Lung (tissue), 12 donors: ENCODE results near the gene CEBPB. TPM values are rescaled to one million over a fixed set of nuclear protein-coding genes. Genes with fewer than 3 reads are reported as not detected.
A peak's percentile ranks its signal among the peaks of the same experiment; 100 is the strongest.

Source experiments
- ATAC-seq: fragments of 200-7000 bp; cut with Tn5 transposase; one replicate; pipeline ENCODE4 v1.9.1; 2020; ENCODE audit warnings: moderate number of reproducible peaks; ENCODE audit not compliant: insufficient read depth, low FRiP score
- DNase-seq, 3 donors: peaks; one replicate each; pipeline ENCODE4 v3.0.0-alpha.2; 2013 to 2017
- H3K27ac ChIP-seq, 2 donors: one replicate each; pipeline ENCODE4 v1.5.1; 2013; ENCODE audit warnings: mild to moderate bottlenecking in 2 of 2, moderate library complexity in 2 of 2, control low read depth in 1 of 2, inconsistent platforms in 1 of 2, low read depth in 1 of 2, low read length in 1 of 2
- H3K27me3 ChIP-seq, 3 donors: one replicate each; pipeline ENCODE4 v1.5.1; 2013; ENCODE audit warnings: low read length in 2 of 3; ENCODE audit not compliant: control insufficient read depth in 3 of 3, insufficient read depth in 3 of 3
- H3K36me3 ChIP-seq, 4 donors: one replicate each; pipeline ENCODE4 v1.5.1; 2013; ENCODE audit warnings: low read length in 4 of 4, mild to moderate bottlenecking in 1 of 4, moderate library complexity in 1 of 4; ENCODE audit not compliant: control insufficient read depth in 4 of 4, insufficient read depth in 4 of 4
- H3K4me1 ChIP-seq, 5 donors: one replicate each; pipeline ENCODE4 v1.5.1; 2013; ENCODE audit warnings: low read length in 5 of 5, mild to moderate bottlenecking in 2 of 5, moderate library complexity in 1 of 5; ENCODE audit not compliant: control insufficient read depth in 5 of 5, insufficient read depth in 5 of 5
- H3K4me3 ChIP-seq: one replicate; pipeline ENCODE4 v1.5.1; 2013; ENCODE audit warnings: mild to moderate bottlenecking, control low read depth, moderate library complexity
- H3K9ac ChIP-seq, 2 donors: one replicate each; pipeline ENCODE4 v1.5.1; 2013; ENCODE audit warnings: low read length in 2 of 2, control low read depth in 1 of 2; ENCODE audit not compliant: insufficient read depth in 1 of 2
- H3K9me3 ChIP-seq, 4 donors: one replicate each; pipeline ENCODE4 v1.5.1; 2013; ENCODE audit warnings: low read length in 3 of 4, mild to moderate bottlenecking in 1 of 4, moderate library complexity in 1 of 4; ENCODE audit not compliant: control insufficient read depth in 4 of 4, insufficient read depth in 3 of 4
- CTCF ChIP-seq: IDR thresholded peaks from 2 replicates; pipeline ENCODE4 v1.5.1; 2012; ENCODE audit warnings: mild to moderate bottlenecking; ENCODE audit errors: control extremely low read depth, extremely low read depth
- WGBS, 2 donors: extraction: QIAGEN DNeasy Blood & Tissue Kit; methylation state at CpG; one replicate each; pipeline ENCODE4 v1.1.7; 2013; 5-methylcytosine and 5-hydroxymethylcytosine counted together
- polyA plus RNA-seq, 2 donors: library from polyadenylated mRNA; stranded (reverse); fragments of 200-250 nt; gene quantifications; one replicate each; pipeline ENCODE4 v1.2.1, GENCODE V29; 2013
- total RNA-seq, 2 donors: library from RNA; depleted of rRNA in 1 of 2; stranded (reverse); fragments of >200 nt in 1 of 2; gene quantifications; one replicate each; pipeline ENCODE4 v1.2.1, GENCODE V29; 2014 to 2021
- donor health status: control.
- donor health status: control.
- donor health status: Bipolar disorder and iron deficiency.
- donor health status: healthy.
- donor health status: DM: yes; HTN: yes; CAD: no.

CEBPB gene
- total and polyA plus RNA-seq, 4 donors, result 53.2 to 296 (median 124) TPM

GRCh38 chr20:50170549-50171220 is 19.9 kb upstream of the CEBPB start:
- ATAC-seq (no peak), DNase-seq (no peak)
- Histone ChIP-seq H3K27me3 (no peaks in the 10 kb centered on the region), H3K9me3 (no peaks in the 10 kb centered on the region), H3K4me3 (no peak overlapping the region), H3K27ac (peak overlapping the region in 1 of 2 donors; percentile 14), H3K4me1 (peaks cover 0 to 20% (median 6%) of the 10 kb centered on the region in 5 donors), H3K9ac (no peak overlapping the region), H3K36me3 (no peaks in the 10 kb centered on the region)
- WGBS, 2 donors, result 92 to 95% methylated on average over 14 of the region's 14 CpGs
- TF ChIP-seq CTCF, result no peak

GRCh38 chr20:50172347-50173013 is 18.1 kb upstream of the CEBPB start:
- 4% methylated on average over 32 to 36 of the region's 36 CpGs for WGBS, 2 donors
- DNase-seq, result peak; percentile 93 to 94 (median 93)
- Histone ChIP-seq H3K9me3 (no peaks in the 10 kb centered on the region), H3K9ac (peak overlapping the region; percentile 75 to 95), H3K36me3 (no peaks in the 10 kb centered on the region), H3K4me1 (peaks cover 0 to 13% (median 6%) of the 10 kb centered on the region in 5 donors), H3K4me3 (peak overlapping the region; percentile 3), H3K27me3 (no peaks in the 10 kb centered on the region), H3K27ac (peak overlapping the region; percentile 89 to 90)
- TF ChIP-seq CTCF, result no peak
- ATAC-seq, result peak; percentile 90

GRCh38 chr20:50174456-50174855 is 16.2 kb upstream of the CEBPB start:
- no peak for TF ChIP-seq CTCF
- WGBS, 2 donors, result 89 to 95% methylated on average over 5 of the region's 5 CpGs

More at GRCh38 chr20:50174456-50174855, 16.2 kb upstream of the CEBPB start:
- no peak overlapping the region for H3K27ac ChIP-seq
- no peaks in the 10 kb centered on the region for H3K36me3 ChIP-seq
- H3K4me1 ChIP-seq, result peaks cover 0 to 13% (median 6%) of the 10 kb centered on the region in 5 donors
- H3K4me3 ChIP-seq, result no peak overlapping the region
- H3K27me3 ChIP-seq, result no peaks in the 10 kb centered on the region
- DNase-seq (no peak), ATAC-seq (no peak)
- no peaks in the 10 kb centered on the region for H3K9me3 ChIP-seq
- H3K9ac ChIP-seq, result no peak overlapping the region
